Activated naive CD8-positive, alpha-beta T cell treated with anti-CD3 and anti-CD28 coated beads, Interleukin-2, amount 50 U/mL, for 16 hours (primary cell): ENCODE measurements around the gene KHK.

ENCODE experiments used
- DNase-seq: peaks from one replicate; pipeline ENCODE4 v3.0.0-alpha.2; 2020; ENCODE audit warnings: low read depth, low spot score

The KHK gene

DNA sequence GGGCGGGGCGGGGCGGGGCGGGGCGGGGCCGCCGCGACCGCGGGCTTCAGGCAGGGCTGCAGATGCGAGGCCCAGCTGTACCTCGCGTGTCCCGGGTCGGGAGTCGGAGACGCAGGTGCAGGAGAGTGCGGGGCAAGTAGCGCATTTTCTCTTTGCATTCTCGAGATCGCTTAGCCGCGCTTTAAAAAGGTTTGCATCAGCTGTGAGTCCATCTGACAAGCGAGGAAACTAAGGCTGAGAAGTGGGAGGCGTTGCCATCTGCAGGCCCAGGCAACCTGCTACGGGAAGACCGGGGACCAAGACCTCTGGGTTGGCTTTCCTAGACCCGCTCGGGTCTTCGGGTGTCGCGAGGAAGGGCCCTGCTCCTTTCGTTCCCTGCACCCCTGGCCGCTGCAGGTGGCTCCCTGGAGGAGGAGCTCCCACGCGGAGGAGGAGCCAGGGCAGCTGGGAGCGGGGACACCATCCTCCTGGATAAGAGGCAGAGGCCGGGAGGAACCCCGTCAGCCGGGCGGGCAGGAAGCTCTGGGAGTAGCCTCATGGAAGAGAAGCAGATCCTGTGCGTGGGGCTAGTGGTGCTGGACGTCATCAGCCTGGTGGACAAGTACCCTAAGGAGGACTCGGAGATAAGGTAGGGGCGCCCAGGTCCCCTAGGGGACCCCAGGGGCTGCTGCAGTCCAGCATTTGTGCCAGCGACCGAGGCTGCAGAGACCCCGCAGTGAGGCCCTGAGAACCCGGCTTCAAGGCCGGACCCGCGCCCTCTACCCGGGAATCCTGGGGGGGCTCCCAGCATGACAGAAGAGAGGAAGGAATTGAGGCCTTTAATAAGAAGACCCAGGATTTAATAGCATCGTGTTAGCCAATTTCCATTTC, at the start of gene KHK:
Gene KHK (plus strand): TSS at position 49 of the 870 bp plus-strand sequence. CDS start 488 bp downstream, at position 537.
- no peak for DNase-seq

DNA sequence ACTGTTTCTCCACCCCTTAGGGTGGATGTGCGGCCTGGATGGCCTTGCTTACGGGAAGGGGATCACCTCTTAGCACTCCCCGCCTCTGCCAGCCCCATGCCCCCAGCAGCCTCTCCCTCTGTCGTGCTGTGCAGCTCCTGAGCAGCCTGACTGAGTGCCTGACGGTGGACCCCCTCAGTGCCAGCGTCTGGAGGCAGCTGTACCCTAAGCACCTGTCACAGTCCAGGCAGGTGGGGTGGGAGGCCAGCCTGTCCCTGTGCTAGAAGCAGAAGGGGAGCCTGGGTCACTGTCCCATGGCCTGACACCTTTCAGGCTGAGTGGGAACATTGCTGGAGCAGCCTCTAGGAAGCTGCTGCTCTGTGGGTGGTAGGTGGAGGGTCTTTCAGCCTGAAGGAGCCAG, 48.6 kb upstream of the KHK start:
- DNase-seq = no peak

DNA sequence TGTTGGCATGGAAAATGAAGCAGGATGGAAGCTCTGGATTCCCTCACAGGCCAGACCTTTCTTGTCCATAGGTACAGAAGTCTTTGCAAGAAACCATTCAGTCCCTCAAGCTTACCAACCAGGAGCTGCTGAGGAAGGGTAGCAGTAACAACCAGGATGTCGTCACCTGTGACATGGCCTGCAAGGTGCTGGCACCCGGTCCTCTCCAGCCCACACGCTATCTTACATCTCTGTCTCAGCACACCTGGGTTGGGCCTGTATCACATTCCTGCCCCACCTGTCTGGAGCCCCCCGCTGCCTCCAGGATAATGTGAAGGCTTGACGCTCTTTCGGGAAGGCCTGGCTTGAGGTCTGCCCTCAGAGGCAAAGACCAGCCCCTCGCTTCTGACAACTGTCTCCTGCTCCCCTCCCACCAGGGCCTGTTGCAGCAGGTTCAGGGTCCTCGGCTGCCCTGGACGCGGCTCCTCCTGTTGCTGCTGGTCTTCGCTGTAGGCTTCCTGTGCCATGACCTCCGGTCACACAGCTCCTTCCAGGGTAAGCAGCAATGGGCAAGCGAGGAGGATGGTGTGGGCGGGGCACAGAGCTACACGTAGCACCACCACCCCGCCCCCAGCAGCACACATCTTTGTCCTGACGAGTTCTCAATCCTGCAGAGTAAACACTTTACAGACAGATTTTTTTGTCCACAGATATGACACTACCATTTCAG, 47.8 kb upstream of the KHK start:
- DNase-seq = no peak

DNA sequence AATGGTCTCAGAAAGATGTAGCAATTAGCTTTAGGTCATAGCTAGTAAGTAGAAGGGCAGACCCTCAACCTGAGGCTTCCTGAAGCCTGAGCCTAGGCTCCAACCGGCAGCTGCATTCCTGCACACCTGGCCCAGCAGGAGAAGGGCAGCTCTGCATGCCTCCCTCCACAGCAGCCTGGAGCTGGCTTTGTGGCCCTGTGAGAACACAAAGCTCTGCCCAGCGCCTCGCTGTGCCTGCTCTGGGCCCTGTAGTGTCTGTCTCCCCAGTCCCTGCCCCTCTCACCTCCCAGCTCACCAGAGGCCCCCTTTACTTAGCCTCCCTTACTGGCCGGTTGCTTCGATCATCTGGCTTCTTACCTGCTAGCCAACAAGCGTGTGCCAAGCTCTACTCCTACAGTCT, 47.1 kb upstream of the KHK start:
- no peak for DNase-seq

DNA sequence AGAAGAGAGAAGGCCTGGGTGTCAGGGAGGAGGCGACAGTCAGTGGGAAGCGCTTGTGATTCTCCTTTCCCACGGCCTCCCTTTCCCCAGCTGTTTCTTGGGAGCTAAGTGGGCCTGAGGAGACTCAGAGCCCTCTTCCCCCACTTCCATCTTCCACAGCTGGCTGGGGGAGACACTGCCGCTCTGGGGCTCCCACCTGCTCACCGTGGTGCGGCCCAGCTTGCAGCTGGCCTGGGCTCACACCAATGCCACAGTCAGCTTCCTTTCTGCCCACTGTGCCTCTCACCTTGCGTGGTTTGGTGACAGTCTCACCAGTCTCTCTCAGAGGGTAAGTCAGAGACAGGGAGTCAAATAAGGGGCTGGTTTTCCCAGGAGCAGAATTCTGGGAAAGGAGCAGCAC, 46.7 kb upstream of the KHK start:
- DNase-seq = no peak

DNA sequence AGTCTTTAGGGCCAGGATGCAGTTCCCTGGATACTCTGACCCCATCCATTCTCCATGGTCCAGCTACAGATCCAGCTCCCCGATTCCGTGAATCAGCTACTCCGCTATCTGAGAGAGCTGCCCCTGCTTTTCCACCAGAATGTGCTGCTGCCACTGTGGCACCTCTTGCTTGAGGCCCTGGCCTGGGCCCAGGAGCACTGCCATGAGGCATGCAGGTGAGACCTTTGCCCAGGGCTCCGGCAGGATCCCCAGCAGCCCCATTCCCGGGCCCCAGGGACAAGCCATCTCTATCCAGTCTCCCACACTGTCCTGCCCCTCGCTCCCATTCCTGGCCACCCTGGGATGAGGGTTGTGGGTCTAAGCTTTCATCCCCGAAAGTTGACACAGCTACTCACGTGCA, 46.3 kb upstream of the KHK start:
- no peak for DNase-seq

DNA sequence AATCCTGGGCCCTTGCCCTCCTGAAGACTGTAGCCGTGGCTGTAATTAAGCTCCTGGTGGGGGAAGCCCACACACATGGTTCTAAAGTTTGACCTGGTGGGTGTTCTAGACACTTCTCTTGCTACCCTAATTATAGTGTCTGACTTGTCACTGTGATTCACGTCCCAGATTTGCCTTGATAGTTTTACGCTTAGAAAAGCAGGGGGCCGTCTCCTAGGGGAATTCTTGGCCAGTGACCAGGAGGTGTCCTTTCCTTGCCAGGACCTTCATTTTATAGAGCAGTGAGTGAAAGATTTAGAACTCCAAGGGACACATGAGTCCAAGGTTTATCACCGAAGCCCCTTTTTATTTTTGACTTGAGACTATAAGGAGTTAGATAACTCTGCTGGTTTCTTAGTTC, 44.8 kb upstream of the KHK start:
- no peak for DNase-seq

DNA sequence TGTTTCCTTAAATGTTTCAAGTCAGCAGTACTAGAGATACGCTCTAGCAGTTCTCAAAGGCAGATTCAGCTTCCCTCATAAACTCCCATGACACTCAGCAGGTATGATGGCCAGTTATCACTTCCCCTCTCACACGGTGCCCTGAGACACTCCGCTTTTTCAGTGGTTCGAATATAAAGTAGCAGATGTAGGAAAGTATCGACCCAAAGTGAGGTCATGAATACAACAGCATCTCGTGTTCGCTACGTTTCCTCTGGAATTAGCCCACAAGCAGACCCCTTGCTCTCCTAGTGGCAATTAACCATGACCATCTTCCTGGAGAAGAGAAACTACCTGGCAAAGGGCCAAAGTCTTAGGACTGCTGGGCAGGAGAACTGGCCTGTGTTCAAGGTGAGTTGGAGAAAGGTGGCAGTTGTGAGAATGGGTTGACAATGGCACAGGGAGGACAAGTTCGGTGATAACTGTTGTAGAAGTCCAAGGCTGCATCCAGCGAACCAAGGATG, 44.4 kb upstream of the KHK start:
- no peak for DNase-seq

DNA sequence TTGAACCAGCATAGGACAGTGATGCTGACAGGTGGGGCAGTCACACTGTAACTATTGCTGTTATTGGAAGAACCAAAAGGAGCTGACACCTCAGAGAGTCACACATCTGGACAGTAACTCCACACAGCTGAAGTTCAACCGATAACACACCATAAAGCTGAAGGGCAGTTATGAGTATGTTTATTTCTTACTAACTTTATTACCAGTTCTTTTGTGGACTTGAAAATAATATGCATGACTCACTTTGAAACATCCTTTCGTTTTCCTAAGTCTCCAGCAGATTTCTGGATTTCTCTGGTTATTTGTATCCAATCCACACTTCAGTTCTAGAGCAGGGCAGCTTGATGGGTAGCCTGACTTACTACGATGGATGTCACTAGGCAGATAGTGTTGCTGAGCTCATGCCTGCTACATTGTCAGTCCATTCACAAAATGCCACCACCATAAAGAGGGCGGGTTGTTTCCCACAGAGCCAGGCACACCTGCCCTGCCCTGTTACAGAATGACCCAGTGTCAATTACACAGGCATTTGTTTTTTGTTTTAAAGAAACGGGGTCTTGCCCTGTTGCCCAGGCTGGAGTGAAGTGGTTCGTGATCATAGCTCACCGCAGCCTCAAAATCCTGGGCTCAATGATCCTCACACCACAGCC, 43.5 kb upstream of the KHK start:
- no peak for DNase-seq

DNA sequence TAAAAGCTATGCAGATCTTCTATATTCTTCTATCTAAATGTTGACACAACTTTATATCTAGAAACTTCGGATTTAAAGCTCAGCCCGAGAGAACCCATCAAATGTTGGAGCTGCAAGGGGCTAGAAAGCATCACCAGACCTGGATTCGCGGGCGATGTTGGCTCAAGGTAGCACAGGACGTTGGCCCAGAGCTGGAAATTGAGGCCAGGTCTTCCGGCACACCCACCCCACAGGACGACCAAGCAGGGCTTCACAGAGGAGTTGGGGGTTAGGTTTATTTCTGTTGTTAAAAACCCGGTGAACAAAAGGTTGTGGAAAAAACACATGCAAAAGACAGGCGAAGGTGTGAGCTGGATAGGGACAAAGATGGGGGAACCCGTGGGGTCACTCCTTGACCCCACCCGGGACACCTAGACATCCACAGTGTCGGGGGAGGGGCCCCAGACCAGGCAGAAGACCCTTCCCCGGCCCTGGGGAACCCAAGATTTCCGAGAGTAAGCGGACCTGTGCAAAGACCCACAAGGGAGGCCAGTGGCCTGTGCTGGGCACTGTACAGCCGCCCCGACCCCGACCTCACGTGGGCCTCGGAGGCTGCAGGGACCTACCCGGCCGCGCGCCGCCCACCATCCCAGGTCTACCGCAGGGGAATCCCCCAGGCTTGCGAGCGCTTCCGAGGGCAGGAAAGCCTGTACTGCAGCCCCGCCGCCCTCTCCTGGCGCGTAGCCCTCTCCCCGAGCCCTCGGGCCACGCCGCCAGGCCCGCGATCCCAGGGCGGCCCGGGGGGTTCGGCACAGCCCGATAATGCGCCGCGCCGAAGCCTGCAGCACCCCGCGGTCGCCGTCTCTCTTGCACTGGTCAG, 36.9 kb upstream of the KHK start:
- DNase-seq = peak; percentile 31

DNA sequence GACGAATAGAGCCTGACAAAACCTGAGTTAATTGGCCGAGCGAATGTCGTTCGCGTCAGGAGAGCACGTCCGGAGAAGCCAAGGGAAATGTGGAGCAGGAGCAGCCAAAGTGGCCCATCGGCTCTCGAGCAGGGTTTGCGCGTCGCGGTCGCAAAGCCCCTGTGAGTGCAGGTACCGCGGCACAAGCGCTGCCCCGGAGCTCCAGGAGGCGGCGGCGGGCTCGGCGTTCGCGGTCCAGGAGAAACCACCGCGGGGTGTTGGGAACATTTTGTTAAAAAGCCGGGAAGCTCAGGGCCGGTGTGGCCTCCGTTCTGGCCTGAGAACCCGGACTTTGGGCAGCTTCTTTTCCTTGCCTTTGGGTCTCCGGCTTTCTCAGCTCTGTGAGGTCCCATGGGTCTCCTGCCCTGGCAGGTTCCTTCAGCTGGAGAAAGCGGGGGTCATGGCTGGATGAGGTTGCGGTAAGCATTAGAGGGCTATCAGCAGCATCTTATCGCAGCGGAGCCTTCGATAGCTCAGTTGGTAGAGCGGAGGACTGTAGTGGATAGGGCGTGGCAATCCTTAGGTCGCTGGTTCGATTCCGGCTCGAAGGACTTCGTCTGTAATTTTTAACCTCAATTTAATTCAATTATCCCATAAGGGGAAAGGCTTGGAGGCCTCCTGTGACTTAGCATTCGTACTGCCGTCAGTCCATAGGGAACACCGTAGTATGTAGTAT, 36.1 kb upstream of the KHK start:
- DNase-seq = peak; percentile 75

DNA sequence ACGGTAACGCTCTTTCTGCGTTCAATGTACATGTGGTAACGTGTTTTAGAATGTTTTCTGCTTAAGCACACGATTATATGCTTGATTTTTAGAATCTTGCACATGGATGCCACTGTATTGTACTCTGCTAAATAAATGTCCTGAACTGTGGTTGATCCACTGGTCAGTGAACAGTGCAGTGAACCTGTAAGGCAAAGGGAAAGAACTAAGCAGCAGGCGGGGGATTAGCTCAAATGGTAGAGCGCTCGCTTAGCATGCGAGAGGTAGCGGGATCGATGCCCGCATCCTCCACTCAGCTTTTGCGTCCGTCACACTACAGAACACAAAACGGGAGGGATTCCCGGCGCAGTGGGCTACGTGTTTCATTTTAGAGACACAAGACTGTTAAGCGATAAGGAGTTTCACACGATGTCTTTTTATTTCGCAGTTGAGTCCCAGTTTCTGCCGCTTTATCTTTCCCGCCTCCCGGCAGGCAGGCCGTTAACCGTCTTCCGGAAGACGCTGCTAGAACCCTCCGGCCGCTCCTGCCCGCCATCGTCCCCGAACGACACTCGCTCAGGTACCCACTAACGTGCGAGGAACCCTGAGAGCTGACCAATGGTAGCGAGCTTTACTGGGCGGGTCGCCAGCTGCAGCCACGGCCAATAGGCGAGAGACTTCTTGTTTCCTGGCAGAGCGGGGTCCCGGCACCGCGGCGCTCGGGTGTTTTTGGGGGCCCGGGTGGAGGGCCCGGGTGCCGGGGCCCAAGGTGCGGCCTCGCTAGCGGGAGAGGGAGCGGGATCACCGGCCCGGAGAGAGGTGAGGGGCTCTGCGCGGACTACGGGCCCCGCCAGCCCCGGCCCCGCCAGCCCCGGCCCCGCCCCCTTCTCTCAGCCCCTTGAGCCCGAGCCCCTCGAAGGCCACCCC, 35.3 kb upstream of the KHK start, which contains the start of gene AGBL5:
Gene AGBL5 (plus strand): TSS at position 673 of the 906 bp plus-strand sequence. CDS start 1,291 bp downstream, outside the sequence.
- DNase-seq = peak; percentile 82

DNA sequence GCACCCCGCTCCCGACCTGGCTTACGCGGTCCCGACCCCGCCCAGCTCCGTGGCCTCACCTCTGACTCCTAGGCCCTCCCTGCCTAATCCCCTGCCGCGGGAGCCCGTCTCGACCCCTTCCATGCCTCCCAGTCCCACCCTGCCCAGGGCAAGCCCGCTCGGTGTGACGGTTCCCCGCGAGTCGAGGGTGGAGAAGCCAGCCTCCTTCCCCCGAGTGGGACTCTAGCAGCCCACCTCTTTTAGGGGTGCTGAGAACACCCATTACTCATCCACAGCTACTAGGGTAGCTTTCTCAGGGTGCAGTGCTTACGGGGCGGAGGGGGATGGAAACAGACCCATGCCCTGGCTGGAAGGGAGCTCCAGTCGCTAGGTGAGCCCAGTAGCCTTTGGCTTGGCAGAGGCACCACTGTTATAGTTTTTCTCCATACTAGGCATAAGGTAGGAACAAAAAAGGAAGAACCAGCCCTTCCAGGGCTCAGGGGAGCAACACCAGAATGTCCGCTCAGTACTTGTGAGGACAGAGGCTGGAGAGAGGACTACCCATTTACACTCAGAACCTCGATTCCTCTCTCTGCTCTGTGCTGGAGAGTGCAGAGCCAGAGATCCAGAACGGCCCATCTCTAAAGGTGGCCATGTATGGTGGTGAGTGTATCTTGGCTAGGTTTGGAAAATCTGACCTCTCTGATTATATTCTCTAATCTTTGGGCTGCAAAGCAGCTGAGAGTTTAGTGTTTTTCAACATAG, 34.5 kb upstream of the KHK start:
- no peak for DNase-seq

DNA sequence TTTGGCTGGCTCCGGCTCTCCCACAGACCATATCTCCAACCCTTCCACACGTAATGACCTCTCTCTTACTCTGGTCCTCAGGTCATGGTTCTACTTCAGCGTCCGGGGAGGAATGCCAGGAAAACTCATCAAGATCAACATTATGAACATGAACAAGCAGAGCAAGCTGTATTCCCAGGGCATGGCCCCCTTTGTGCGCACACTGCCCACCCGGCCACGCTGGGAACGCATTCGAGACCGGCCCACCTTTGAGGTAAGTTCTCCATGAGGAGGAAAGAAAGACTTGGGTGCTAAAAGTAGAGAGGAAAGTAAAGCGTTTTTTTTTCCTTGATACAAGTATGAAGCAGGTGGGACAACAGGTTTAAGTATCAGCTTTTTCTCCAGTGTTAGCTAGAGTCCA, 33.3 kb upstream of the KHK start:
- no peak for DNase-seq

DNA sequence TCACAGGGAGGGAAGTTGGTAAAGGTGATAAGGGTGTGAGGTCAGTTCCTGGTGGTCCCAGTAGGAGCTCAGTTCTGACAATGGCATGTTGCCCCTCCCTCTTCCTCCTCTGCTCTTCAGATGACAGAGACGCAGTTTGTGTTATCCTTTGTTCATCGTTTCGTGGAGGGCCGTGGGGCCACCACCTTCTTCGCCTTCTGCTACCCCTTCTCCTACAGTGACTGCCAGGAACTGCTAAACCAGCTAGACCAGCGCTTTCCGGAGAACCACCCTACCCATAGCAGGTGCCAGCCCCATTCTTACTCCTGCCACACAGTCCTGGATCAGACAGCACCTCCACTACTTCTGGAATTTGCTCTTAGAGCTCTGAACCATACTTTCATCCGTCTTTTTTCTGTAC, 32.8 kb upstream of the KHK start:
- no peak for DNase-seq

DNA sequence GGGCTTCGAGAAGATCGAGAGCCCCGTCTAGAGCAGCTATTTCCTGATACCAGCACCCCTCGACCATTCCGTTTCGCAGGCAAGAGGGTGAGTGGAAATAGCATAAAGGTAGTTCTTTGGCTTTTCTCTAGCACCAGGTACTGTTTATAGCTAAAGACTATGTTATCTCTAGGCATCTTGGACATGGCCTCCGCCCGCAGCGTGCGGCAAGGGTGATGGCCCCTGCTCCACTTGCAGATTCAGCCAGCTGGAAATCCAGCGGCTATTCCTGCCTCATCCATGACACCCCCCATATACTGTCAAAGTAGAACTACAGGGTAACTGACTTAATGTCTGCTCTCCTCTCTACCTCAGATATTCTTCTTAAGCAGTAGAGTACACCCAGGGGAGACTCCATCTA, 31.9 kb upstream of the KHK start:
- no peak for DNase-seq

DNA sequence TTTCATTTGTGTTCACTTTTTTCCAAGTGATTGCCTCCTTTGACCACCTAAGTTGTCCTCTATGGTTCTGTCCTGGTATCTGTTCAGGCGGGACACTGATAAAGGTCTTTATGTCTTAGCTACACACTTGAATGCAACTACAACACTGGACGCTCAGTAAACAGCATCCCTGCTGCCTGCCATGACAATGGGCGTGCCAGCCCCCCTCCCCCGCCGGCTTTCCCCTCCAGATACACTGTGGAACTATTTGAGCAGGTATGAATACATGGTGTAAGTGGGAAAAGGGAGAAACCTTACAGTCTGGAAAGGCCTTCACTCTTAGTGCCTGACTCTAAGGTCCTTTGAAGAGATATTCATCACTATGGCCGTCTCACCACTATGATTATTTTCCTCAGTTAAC, 29.4 kb upstream of the KHK start:
- no peak for DNase-seq

DNA sequence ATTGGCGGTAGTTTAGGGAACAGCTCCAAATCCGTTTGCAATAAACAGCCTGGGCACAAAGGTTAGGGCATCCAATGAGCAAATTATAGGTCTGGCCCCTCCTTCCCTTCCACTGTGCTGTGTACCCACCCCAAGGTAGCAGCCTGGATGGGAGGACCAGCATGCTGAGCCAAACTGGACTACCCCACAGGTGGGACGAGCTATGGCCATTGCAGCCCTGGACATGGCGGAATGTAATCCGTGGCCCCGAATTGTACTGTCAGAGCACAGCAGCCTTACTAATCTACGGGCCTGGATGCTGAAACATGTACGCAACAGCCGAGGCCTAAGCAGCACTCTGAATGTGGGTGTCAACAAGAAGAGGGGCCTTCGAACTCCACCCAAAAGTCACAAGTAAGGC, 28.4 kb upstream of the KHK start:
- DNase-seq = no peak
